T-helper 22 cell (primary cell): Measurements from ENCODE around the gene XRN2.

Source experiments
- DNase-seq: peaks from one replicate; pipeline ENCODE4 v3.0.0-alpha.2; 2020; ENCODE audit warnings: low read depth

The XRN2 gene

GRCh38 chr20:21294755-21295154 is 8.4 kb upstream of the XRN2 start:
- DNase-seq: no peak

GRCh38 chr20:21301940-21302663 is 1.0 kb upstream of the XRN2 start:
- no peak for DNase-seq

GRCh38 chr20:21302664-21303060 is 469 bp upstream of the XRN2 start:
- DNase-seq: no peak

GRCh38 chr20:21303872-21304586 is 898 bp downstream of the XRN2 start:
- DNase-seq: no peak

GRCh38 chr20:21308340-21308739 is 5.2 kb downstream of the XRN2 start:
- DNase-seq: no peak

GRCh38 chr20:21309678-21310467 is 6.7 kb downstream of the XRN2 start:
- DNase-seq: no peak

- no peak for DNase-seq
Observed at GRCh38 chr20:21312813-21313474, 9.8 kb downstream of the XRN2 start.

GRCh38 chr20:21315138-21315537 is 12.0 kb downstream of the XRN2 start:
- no peak for DNase-seq

GRCh38 chr20:21322083-21322710 is 19.1 kb downstream of the XRN2 start:
- DNase-seq: no peak

- no peak for DNase-seq
Observed at GRCh38 chr20:21322921-21323331, 19.8 kb downstream of the XRN2 start.

- DNase-seq: no peak
Observed at GRCh38 chr20:21323640-21324039, 20.5 kb downstream of the XRN2 start.

GRCh38 chr20:21324126-21324525 is 21.0 kb downstream of the XRN2 start:
- no peak for DNase-seq

GRCh38 chr20:21325296-21325695 is 22.2 kb downstream of the XRN2 start:
- no peak for DNase-seq

GRCh38 chr20:21326700-21327099 is 23.6 kb downstream of the XRN2 start:
- no peak for DNase-seq

- DNase-seq: no peak
Observed at GRCh38 chr20:21336455-21337151, 33.5 kb downstream of the XRN2 start.

GRCh38 chr20:21338291-21338690 is 35.2 kb downstream of the XRN2 start:
- DNase-seq: no peak

- DNase-seq: no peak
Observed at GRCh38 chr20:21339499-21339898, 36.4 kb downstream of the XRN2 start.

GRCh38 chr20:21340991-21341697 is 38.0 kb downstream of the XRN2 start:
- DNase-seq: no peak

GRCh38 chr20:21342656-21343345 is 39.7 kb downstream of the XRN2 start:
- no peak for DNase-seq
